Duodenal mucosa (tissue), 2 donors: ENCODE results near the gene ZEB2.

Experiments
- H3K27ac ChIP-seq: one replicate; pipeline ENCODE4 v1.7.0; 2013; ENCODE audit warnings: low read depth, low read length
- H3K27me3 ChIP-seq, 2 donors: one replicate each; pipeline ENCODE4 v1.7.0; 2013; ENCODE audit warnings: low read length in 2 of 2, control low read depth in 1 of 2; ENCODE audit not compliant: insufficient read depth in 2 of 2, control insufficient read depth in 1 of 2
- H3K36me3 ChIP-seq, 2 donors: one replicate each; pipeline ENCODE4 v1.7.0; 2013; ENCODE audit warnings: low read length in 2 of 2, control low read depth in 1 of 2; ENCODE audit not compliant: insufficient read depth in 2 of 2, control insufficient read depth in 1 of 2
- H3K4me1 ChIP-seq, 2 donors: one replicate each; pipeline ENCODE4 v1.7.0; 2013; ENCODE audit warnings: low read length in 2 of 2, control low read depth in 1 of 2; ENCODE audit not compliant: insufficient read depth in 2 of 2, control insufficient read depth in 1 of 2
- H3K4me3 ChIP-seq, 2 donors: one replicate each; pipeline ENCODE4 v1.7.0; 2013; ENCODE audit warnings: low read length in 2 of 2, low read depth in 1 of 2
- H3K9ac ChIP-seq, 2 donors: one replicate each; pipeline ENCODE4 v1.7.0; 2013; ENCODE audit warnings: low read length in 2 of 2, low read depth in 1 of 2
- H3K9me3 ChIP-seq, 2 donors: one replicate each; pipeline ENCODE4 v1.7.0; 2013; ENCODE audit warnings: low read length in 2 of 2, control low read depth in 1 of 2; ENCODE audit not compliant: control insufficient read depth in 1 of 2

The ZEB2 gene

DNA sequence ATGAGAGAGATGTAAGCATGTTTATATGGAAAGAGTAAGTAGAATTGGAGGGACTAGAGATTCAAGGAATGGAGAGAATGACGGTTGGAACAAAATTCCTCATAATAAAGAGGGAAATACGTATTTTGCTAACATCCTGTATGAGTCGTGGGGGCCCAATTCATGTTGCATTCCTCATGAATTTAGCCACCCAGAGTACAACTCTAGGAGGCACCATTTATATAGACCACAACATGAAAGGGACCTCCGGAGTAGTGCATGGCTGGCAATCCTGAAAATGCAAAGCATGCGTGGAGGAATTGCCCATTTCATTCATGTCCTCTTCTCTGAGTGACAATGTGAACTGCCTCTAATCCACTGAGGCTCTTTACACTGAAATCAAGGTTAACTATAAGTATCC is 168.2 kb downstream of the ZEB2 start:
- Histone ChIP-seq H3K36me3 (no peaks in the 10 kb centered on the region), H3K4me3 (no peak overlapping the region), H3K9ac (no peak overlapping the region), H3K4me1 (no peaks in the 10 kb centered on the region), H3K27me3 (no peaks in the 10 kb centered on the region), H3K27ac (no peak overlapping the region), H3K9me3 (no peaks in the 10 kb centered on the region)

- Histone ChIP-seq H3K4me1 (no peaks in the 10 kb centered on the region), H3K36me3 (no peaks in the 10 kb centered on the region), H3K27ac (no peak overlapping the region), H3K9ac (no peak overlapping the region), H3K4me3 (no peak overlapping the region), H3K9me3 (no peaks in the 10 kb centered on the region), H3K27me3 (no peaks in the 10 kb centered on the region)
These were observed 169.6 kb downstream of the ZEB2 start for GRCh38 chr2:144350151-144350802.

GRCh38 chr2:144349674-144350073 is 170.2 kb downstream of the ZEB2 start:
- Histone ChIP-seq H3K9ac (no peak overlapping the region), H3K9me3 (no peaks in the 10 kb centered on the region), H3K27me3 (no peaks in the 10 kb centered on the region), H3K4me1 (no peaks in the 10 kb centered on the region), H3K36me3 (no peaks in the 10 kb centered on the region), H3K4me3 (no peak overlapping the region), H3K27ac (no peak overlapping the region)

DNA sequence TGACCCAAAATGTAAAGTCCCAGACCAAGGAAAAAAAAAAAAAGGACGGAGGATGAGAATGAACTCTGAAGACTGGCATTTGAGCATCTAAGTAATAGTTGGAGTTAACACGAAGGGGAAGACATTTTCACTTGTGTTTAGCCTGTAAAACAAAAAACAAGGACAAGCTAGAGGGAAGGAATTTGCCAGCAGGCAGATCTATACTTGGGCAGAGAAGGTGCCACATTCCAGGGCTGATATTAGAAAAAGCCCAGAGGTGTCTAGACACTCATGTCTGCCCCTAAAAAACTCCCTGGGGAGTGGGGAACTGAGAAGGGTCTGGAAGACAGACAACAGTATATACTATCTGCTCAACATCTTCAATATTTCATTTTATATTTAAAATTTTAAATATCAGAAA is 171.1 kb downstream of the ZEB2 start:
- Histone ChIP-seq H3K4me1 (no peaks in the 10 kb centered on the region), H3K36me3 (no peaks in the 10 kb centered on the region), H3K27ac (no peak overlapping the region), H3K27me3 (no peaks in the 10 kb centered on the region), H3K9me3 (no peaks in the 10 kb centered on the region), H3K4me3 (no peak overlapping the region), H3K9ac (no peak overlapping the region)

DNA sequence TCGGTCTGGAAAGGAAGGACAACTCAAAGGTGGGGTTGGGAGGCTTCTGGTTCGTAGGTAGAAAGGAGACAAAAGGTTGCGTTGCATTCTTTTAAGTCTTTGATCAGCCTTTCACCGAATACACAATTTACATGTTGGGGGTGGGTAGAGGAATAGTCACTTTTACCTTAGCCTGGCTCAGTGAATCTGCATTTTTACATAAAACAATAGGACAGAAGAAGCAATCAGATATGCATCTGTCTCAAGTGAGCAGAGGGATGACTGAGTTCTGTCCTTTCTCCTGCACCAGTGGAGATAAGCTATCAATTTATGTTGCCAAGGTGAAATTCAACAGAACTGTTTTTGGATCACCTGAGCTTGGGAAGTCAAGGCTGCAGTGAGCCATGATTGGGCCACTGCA is 173.7 kb downstream of the ZEB2 start:
- H3K27ac ChIP-seq: no peak overlapping the region
- no peaks in the 10 kb centered on the region for H3K9me3 ChIP-seq
- H3K9ac ChIP-seq: no peak overlapping the region
- H3K27me3 ChIP-seq: no peaks in the 10 kb centered on the region
- H3K36me3 ChIP-seq: no peaks in the 10 kb centered on the region
- no peak overlapping the region for H3K4me3 ChIP-seq
- H3K4me1 ChIP-seq: no peaks in the 10 kb centered on the region

DNA sequence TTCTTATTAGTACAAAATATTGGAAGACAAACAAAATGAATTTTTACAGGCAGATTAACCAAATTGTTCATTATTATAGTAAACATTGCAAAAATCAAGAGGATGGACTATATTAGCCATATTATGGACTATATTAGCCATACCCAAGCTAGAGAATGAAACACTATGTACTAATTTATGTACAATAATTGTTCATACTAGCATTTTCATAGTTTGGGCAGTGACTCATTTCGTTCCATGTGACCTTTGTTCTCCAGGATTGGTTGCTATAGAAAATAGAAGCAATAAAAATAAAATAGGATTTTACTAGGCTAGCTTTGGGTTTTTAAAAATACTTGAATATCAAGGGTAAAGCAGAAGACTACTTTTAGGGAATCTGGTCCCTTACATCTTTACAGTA is 176.8 kb downstream of the ZEB2 start:
- Histone ChIP-seq H3K27ac (no peak overlapping the region), H3K36me3 (no peaks in the 10 kb centered on the region), H3K9ac (no peak overlapping the region), H3K4me1 (no peaks in the 10 kb centered on the region), H3K27me3 (no peaks in the 10 kb centered on the region), H3K9me3 (no peaks in the 10 kb centered on the region), H3K4me3 (no peak overlapping the region)

GRCh38 chr2:144341538-144341937 is 178.4 kb downstream of the ZEB2 start:
- no peak overlapping the region for H3K4me3 ChIP-seq
- no peaks in the 10 kb centered on the region for H3K36me3 ChIP-seq
- H3K27me3 ChIP-seq: no peaks in the 10 kb centered on the region
- no peak overlapping the region for H3K27ac ChIP-seq
- H3K9ac ChIP-seq: no peak overlapping the region
- H3K9me3 ChIP-seq: no peaks in the 10 kb centered on the region
- no peaks in the 10 kb centered on the region for H3K4me1 ChIP-seq

GRCh38 chr2:144339048-144339447 is 180.9 kb downstream of the ZEB2 start:
- no peaks in the 10 kb centered on the region for H3K9me3 ChIP-seq
- no peak overlapping the region for H3K9ac ChIP-seq
- H3K4me3 ChIP-seq: no peak overlapping the region
- H3K27me3 ChIP-seq: no peaks in the 10 kb centered on the region
- no peaks in the 10 kb centered on the region for H3K36me3 ChIP-seq
- H3K27ac ChIP-seq: no peak overlapping the region
- H3K4me1 ChIP-seq: no peaks in the 10 kb centered on the region

GRCh38 chr2:144334551-144334950 is 185.4 kb downstream of the ZEB2 start:
- no peaks in the 10 kb centered on the region for H3K27me3 ChIP-seq
- no peak overlapping the region for H3K4me3 ChIP-seq
- no peak overlapping the region for H3K27ac ChIP-seq
- no peak overlapping the region for H3K9ac ChIP-seq
- no peaks in the 10 kb centered on the region for H3K36me3 ChIP-seq
- peaks cover 14 to 17% of the 10 kb centered on the region in 2 donors for H3K4me1 ChIP-seq
- no peaks in the 10 kb centered on the region for H3K9me3 ChIP-seq
